CD4-positive, alpha-beta T cell treated with Interferon gamma for 1 hour (primary cell): Measurements from ENCODE around the gene F13A1.

Experiments
- DNase-seq: peaks from one replicate; pipeline ENCODE4 v3.0.0-alpha.2; 2020

The F13A1 gene

DNA sequence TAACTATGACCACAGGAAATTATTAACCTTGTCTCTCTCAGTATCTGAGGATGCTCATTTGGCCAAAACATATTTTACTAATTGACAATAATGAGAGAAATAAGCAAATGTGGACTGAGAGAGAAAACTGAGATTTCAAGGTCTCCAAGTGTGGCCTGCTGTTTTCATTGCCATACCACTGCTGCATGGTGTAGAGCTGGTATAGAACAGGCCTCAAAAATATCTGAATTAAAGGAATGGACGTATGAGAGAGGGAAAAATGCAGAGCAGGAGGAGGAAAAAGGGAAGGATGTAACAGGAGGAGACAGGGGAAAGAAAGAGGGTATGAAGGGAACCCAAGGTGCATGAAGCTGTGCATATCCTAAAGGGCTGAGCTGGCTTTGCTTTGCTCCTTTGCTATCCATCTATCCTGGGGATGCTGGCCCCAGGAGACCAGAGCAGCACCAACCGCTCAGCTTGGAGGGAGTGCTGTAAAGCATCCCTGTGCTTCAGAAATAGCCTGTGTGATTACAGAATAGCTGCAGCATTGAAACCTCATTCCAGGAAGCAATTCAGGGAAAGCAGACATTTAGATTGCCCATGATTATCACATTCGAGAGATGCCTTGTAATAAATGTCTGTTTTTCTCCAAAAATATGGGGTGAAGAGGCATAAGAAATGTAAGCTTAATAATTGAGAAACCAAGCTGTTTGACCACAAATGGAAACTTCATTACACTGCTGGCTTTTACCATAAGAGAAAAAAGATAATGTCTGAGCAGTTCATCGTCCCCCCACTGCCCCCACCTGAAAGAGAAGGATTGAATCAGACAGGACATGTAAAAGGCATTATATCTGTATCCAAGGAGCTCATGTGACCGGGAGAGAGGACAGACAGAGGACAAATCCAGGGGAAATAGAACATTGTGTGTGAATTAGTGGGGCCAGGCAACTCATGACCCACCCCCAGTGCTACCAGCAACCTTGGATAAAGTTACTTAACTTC, 80.6 kb downstream of the F13A1 start:
- DNase-seq = no peak

DNA sequence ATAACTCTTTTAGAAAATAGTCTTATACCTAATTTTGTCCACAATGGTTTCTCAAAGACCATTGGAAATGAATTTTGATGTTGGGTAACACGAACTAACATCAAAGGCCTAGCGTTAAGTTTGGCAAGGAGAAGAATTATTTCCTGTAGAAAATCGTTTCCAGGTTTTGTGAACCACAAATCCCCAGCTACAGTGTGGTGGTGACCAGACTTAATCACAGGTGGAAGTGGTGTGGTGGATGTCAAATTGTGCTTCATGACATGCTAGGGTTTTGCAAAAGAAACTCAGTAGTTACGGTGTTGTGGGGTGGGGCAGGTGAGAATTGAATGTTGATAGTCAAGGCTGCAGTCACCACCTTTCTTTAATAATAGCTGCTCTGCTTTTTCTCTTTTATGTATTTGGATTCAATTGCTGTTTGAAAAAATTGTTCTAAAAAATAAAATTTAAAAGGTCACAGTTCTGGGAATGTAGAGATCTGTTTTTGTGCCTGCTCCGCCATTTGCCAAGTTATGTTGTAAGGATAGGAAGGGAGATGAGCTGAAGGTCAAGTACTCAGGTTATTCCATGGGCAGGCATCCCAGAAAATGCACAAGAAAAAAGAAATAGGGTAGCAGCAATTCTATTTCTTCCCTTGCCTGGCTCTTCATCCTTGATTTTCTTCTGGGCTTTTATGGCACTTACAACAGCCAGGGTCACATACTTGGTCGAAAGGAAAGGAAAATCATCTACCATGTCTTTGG, 83.6 kb downstream of the F13A1 start:
- no peak for DNase-seq

DNA sequence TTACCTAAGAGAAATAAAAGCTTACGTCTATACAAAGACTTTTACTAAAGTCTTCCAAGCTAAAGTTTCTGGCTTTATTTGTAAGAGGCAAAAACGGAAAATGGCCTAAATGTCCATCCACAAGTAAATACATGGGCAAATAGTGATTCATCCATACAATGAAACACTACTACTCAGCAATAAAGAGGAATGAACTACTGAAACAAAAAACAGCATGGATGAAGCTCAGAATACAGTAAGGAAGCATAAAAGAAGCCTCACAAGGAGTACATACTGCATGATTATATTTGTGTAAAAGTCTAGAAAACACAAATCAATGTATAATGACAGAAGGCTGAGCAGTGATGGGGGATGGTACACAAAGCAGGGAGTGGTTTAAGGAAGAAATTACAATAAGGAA, 84.7 kb downstream of the F13A1 start:
- DNase-seq = no peak

GRCh38 chr6:6234963-6235362, 85.5 kb downstream of the F13A1 start:
- no peak for DNase-seq

DNA sequence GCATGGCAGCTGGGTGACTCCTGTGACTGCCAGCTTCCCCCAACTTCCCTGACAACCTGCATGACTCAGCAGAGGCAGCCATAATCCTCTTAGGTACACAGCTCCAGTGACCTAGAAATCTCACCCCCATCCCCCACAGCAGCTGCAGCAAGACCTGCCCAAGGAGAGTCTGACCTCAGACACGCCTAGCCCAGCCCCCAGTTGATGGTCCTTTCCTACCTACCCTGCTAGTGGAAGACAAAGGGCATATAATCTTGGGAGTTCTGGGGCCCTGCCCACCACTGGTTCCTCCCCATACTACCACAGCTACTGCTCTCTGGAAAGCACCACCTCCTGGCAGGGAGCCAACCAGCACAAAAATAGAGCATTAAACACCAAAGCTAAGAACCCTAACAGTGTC, 90.2 kb downstream of the F13A1 start:
- no peak for DNase-seq

GRCh38 chr6:6227896-6228295, 92.6 kb downstream of the F13A1 start:
- no peak for DNase-seq

DNA sequence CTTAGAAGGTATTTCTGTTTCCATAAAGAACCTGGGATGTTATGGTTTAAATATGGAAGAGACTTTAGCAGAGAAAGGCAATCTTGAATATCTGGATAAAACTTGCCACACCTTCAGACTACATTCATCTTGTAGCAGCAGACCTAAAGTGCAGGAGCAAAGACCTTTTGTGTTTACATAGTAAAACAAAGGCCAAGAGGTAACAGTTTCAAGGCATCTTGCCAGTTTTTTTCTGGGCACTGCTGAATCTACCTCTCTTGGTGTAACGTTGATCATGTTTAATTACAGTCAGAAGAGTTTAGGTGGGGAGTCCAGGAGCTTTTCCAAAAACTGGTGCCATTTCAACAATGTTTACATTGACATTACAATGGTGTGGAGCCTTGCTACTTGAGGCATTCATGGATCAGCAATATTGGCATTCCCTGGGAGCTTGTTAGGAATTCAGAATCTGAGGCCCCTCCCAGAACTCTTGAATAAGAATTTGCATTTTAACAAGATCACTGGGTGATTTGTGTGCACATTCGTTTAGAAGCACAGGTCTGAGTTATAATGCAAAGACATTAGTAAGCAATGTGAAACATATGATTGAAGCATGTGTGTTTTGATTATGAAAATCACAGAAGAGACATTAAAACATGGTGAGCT, 94.5 kb downstream of the F13A1 start:
- DNase-seq = no peak

GRCh38 chr6:6224933-6225486, 95.5 kb downstream of the F13A1 start:
- no peak for DNase-seq

GRCh38 chr6:6221787-6222535, 98.5 kb downstream of the F13A1 start:
- DNase-seq = no peak

- DNase-seq = no peak
These were observed 99.7 kb downstream of the F13A1 start for GRCh38 chr6:6220718-6221117.

DNA sequence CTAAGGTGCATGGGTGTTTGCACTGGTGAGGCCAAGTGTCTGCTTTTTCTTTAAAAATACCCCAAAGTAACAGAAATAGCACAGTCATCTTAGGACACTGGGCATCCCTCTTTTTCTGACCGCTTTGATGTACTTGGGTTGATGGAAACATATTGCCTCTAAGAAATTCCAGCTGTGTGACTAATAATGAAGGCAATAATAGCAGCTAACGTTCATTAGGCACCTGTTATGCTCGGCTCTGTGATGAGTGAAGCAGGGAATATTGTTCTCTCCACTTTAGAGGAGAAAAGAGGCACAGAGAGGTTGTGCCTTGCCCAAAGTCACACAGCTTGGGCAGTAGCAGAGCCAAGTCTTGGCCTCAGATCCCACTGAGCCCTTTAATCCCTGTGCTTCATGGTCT, 100.7 kb downstream of the F13A1 start:
- DNase-seq = no peak

DNA sequence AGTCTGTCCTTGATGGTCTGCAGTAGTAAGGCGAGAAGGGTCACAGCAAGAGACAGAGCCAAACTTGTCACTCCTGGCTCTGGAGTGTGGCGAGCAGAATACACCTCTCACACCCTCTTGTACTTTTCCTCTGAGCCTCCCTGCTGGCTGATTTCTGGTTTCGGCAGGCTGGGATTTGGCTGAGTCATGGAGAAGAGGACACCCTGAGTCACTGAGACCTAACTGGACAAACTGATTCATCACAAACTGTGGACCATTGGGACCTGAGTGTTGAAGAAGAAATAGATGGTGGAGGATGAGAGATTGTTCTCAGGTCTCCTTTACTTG, 101.7 kb downstream of the F13A1 start:
- DNase-seq = no peak

- no peak for DNase-seq
These were observed 102.4 kb downstream of the F13A1 start for GRCh38 chr6:6217855-6218758.

- DNase-seq = no peak
These were observed 109.5 kb downstream of the F13A1 start for GRCh38 chr6:6210994-6211393.

GRCh38 chr6:6202886-6203285, 117.6 kb downstream of the F13A1 start:
- no peak for DNase-seq

- DNase-seq = no peak
These were observed 119.3 kb downstream of the F13A1 start for GRCh38 chr6:6201200-6201599.

- no peak for DNase-seq
These were observed 120.8 kb downstream of the F13A1 start for GRCh38 chr6:6199678-6200077.

- no peak for DNase-seq
These were observed 123.7 kb downstream of the F13A1 start for GRCh38 chr6:6196762-6197161.

DNA sequence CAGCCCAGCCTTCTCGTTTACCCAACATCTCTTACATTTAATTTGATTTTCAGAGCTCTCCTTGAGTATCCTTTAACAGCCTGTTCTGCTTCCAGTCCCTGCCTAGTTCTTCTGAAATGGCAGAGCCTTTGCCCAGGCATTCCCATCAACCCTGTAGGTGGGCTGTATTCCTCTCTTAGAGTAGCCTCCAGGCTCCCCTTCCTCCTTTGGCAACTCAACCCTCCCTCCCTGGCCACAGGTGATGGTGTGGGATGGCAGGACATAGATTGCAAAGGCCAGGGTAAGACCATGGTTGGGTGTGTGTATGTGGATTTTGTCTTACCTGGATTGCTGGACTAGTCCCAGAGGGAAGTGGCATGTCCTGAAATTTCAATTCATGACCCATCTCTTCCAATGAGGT, 125.4 kb downstream of the F13A1 start:
- DNase-seq = no peak

GRCh38 chr6:6193221-6193745, 127.2 kb downstream of the F13A1 start:
- no peak for DNase-seq

GRCh38 chr6:6191909-6192308, 128.6 kb downstream of the F13A1 start:
- no peak for DNase-seq
